Endothelial cell of hepatic sinusoid (primary cell): Measurements from ENCODE around the gene CAP2.

ENCODE experiments used
- in situ Hi-C: cut with HindIII; loops from 2 replicates; pipeline ENCODE4 v1.10.0; 2017; ENCODE audit warnings: low sequenced_read_pairs

The CAP2 gene

DNA sequence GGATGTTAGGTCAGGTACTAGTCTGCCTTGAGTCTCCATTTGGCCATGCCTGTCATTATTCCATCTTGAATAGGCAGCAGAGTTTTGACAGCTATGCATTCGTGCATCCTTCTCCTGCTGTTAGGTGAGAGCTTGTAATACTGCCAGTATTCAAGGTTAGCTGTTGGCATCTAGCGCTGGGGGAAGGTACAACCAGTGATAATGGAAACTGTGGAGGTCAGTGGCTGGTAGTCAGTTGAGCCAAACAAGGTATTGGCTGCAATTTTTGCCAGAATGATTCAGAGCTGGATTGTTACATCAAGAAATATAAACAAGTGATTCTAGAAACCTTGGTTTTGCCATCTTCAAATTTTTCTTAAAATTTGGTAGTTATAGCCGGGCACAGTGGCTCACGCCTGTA lies 213.2 kb downstream of the CAP2 start:
- in situ Hi-C loops = no loop called here
